Upper lobe of left lung (tissue), 6 donors: Measurements from ENCODE around the gene RTEL1. TPM values are rescaled to one million over a fixed set of nuclear protein-coding genes. Genes with fewer than 3 reads are reported as not detected.
"Not testable (repeated sequence)": the region's sequence is repeated elsewhere in the genome, so short reads cannot be mapped to it uniquely, and the experiment has no call there.

Experiments used
- ATAC-seq, 2 donors: fragments of 200-7000 bp; cut with Tn5 transposase; one replicate each; pipeline ENCODE4 v1.9.1; 2022; ENCODE audit warnings: mild to moderate bottlenecking in 2 of 2, moderate library complexity in 2 of 2; ENCODE audit not compliant: low FRiP score in 2 of 2
- DNase-seq, 2 donors: peaks; one replicate each; pipeline ENCODE4 v3.0.0-alpha.2; 2019 to 2020
- H3K27ac ChIP-seq, 4 donors: fragments of 200-600 bp; sonication (generic); one replicate each; pipeline ENCODE4 v1.5.1; 2016 to 2019
- H3K27me3 ChIP-seq, 4 donors: fragments of 200-600 bp; sonication (generic); one replicate each; pipeline ENCODE4 v1.5.1; 2017 to 2019
- H3K36me3 ChIP-seq, 4 donors: fragments of 200-600 bp; sonication (generic); one replicate each; pipeline ENCODE4 v1.5.1; 2016 to 2019
- H3K4me1 ChIP-seq, 4 donors: fragments of 200-600 bp; sonication (generic); one replicate each; pipeline ENCODE4 v1.5.1; 2018 to 2019
- H3K4me3 ChIP-seq, 4 donors: fragments of 200-600 bp; sonication (generic); one replicate each; pipeline ENCODE4 v1.5.1; 2017 to 2019; ENCODE audit warnings: mild to moderate bottlenecking in 2 of 4, moderate library complexity in 1 of 4
- H3K9me3 ChIP-seq, 4 donors: fragments of 200-600 bp; sonication (generic); one replicate each; pipeline ENCODE4 v1.5.1; 2018 to 2019
- CTCF ChIP-seq, 6 experiments: fragments of 450-650 bp in 4 of 6; fragments of 200-600 bp in 2 of 6; sonication (generic) in 2 of 6; IDR thresholded peaks; one replicate each; pipeline ENCODE4 v1.5.1; 2016 to 2019; ENCODE audit warnings: antibody characterized with exemption in 6 of 6
- EP300 ChIP-seq, 4 donors: sonication (generic); formaldehyde crosslinking; IDR thresholded peaks; one replicate each; pipeline ENCODE4 v1.5.1; 2017; ENCODE audit warnings: antibody characterized with exemption in 4 of 4, control low read depth in 2 of 4
- POLR2A ChIP-seq, 4 donors: fragments of 450-650 bp; IDR thresholded peaks; one replicate each; pipeline ENCODE4 v1.5.1; 2016 to 2017; ENCODE audit warnings: antibody characterized with exemption in 4 of 4, mild to moderate bottlenecking in 2 of 4
- POLR2AphosphoS5 ChIP-seq, 2 donors: sonication (generic); formaldehyde crosslinking; IDR thresholded peaks; one replicate each; pipeline ENCODE4 v1.5.1; 2017; ENCODE audit warnings: antibody characterized with exemption in 2 of 2
- WGBS, 2 donors: methylation state at CpG; one replicate each; pipeline ENCODE4 v1.1.5; 2017 to 2018; 5-methylcytosine and 5-hydroxymethylcytosine counted together
- total RNA-seq, 6 donors: library from RNA; depleted of rRNA in 4 of 6; stranded (reverse); fragments of >200 nt in 4 of 6; gene quantifications; one replicate each; pipeline versions ENCODE4 v1.1.0 to v1.2.1, GENCODE V29; 2016 to 2021
- donor health status: DM: no; HTN: no; CAD: no; lungs with moderate emphysema.
- donor health status: DM: no; HTN: yes; CAD: no; lungs with severe emphysema.

The RTEL1 gene
- total RNA-seq, 6 donors from 2014 or later, result 8.6 to 73.3 (median 32.5) TPM

GRCh38 chr20:63635431-63636141, 22.5 kb upstream of the RTEL1 start:
- H3K27ac ChIP-seq, result peak overlapping the region; percentile 51 to 80 (median 70)
- H3K36me3 ChIP-seq, result no peaks in the 10 kb centered on the region
- H3K9me3 ChIP-seq, result no peaks in the 10 kb centered on the region
- WGBS, 2 donors, result 74 to 78% methylated on average over 13 to 15 of the region's 15 CpGs
- ATAC-seq (peak in 1 of 2 donors; percentile 44), DNase-seq (peak; percentile 32 to 77)
- H3K27me3 ChIP-seq, result no peaks in the 10 kb centered on the region
- no peak overlapping the region for H3K4me3 ChIP-seq
- H3K4me1 ChIP-seq, result peaks cover 25 to 63% (median 33%) of the 10 kb centered on the region in 4 donors
- TF ChIP-seq CTCF (IDR thresholded peaks at IDR 0.05) (no peak), POLR2A (IDR thresholded peaks at IDR 0.05) (no peak), POLR2AphosphoS5 (IDR thresholded peaks at IDR 0.05) (no peak)

GRCh38 chr20:63636752-63637628, 21.1 kb upstream of the RTEL1 start:
- Histone ChIP-seq H3K9me3 (no peaks in the 10 kb centered on the region), H3K27ac (peak overlapping the region; percentile 2 to 80 (median 36)), H3K4me1 (peaks cover 17 to 55% (median 31%) of the 10 kb centered on the region in 4 donors), H3K27me3 (no peaks in the 10 kb centered on the region), H3K36me3 (no peaks in the 10 kb centered on the region), H3K4me3 (no peak overlapping the region)
- 78 to 81% methylated on average over 15 to 19 of the region's 19 CpGs for WGBS, 2 donors
- DNase-seq, result no peak
- TF ChIP-seq POLR2AphosphoS5 (IDR thresholded peaks at IDR 0.05), result no peak
- TF ChIP-seq POLR2A (IDR thresholded peaks at IDR 0.05), result no peak
- no peak for TF ChIP-seq EP300 (IDR thresholded peaks at IDR 0.05)
- TF ChIP-seq CTCF (IDR thresholded peaks at IDR 0.05), result no peak
- ATAC-seq, result no peak

- Histone ChIP-seq H3K36me3 (no peaks in the 10 kb centered on the region), H3K4me3 (peak overlapping the region in 2 of 4 donors; percentile 77 to 79), H3K4me1 (peaks cover 20 to 53% (median 37%) of the 10 kb centered on the region in 4 donors), H3K27ac (peak overlapping the region; percentile 64 to 96 (median 91)), H3K27me3 (no peaks in the 10 kb centered on the region), H3K9me3 (no peaks in the 10 kb centered on the region)
- TF ChIP-seq CTCF (IDR thresholded peaks at IDR 0.05) (no peak), POLR2A (IDR thresholded peaks at IDR 0.05) (peak in 1 of 4 donors; percentile 57), EP300 (IDR thresholded peaks at IDR 0.05) (peak in 2 of 4 donors; percentile 29 to 56), POLR2AphosphoS5 (IDR thresholded peaks at IDR 0.05) (peak in 1 of 2 donors; percentile 77)
- ATAC-seq, result peak in 1 of 2 donors; percentile 30
- peak in 1 of 2 donors; percentile 68 for DNase-seq
- WGBS, 2 donors, result 49 to 52% methylated on average over 10 to 15 of the region's 15 CpGs
Measured at GRCh38 chr20:63639093-63639975, 18.8 kb upstream of the RTEL1 start.

GRCh38 chr20:63640086-63640485, 18.0 kb upstream of the RTEL1 start:
- H3K4me1 ChIP-seq, result peaks cover 20 to 46% (median 35%) of the 10 kb centered on the region in 4 donors
- DNase-seq (no peak), ATAC-seq (no peak)
- no peaks in the 10 kb centered on the region for H3K9me3 ChIP-seq
- no peaks in the 10 kb centered on the region for H3K36me3 ChIP-seq
- H3K27me3 ChIP-seq, result no peaks in the 10 kb centered on the region
- WGBS, 2 donors, result 61 to 80% methylated on average over 2 to 8 of the region's 8 CpGs
- peak overlapping the region in 3 of 4 donors; percentile 77 to 90 (median 79) for H3K4me3 ChIP-seq
- TF ChIP-seq CTCF (IDR thresholded peaks at IDR 0.05), result no peak
- no peak for TF ChIP-seq EP300 (IDR thresholded peaks at IDR 0.05)
- no peak for TF ChIP-seq POLR2AphosphoS5 (IDR thresholded peaks at IDR 0.05)
- TF ChIP-seq POLR2A (IDR thresholded peaks at IDR 0.05), result no peak
- H3K27ac ChIP-seq, result peak overlapping the region; percentile 64 to 96 (median 91)

- H3K9me3 ChIP-seq, H3K27me3 ChIP-seq, H3K36me3 ChIP-seq, DNase-seq, ATAC-seq: not testable (repeated sequence)
- peak overlapping the region; percentile 64 to 96 (median 91) for H3K27ac ChIP-seq
- WGBS, 2 donors, result 49 to 80% methylated on average over 3 to 6 of the region's 17 CpGs
- H3K4me1 ChIP-seq, result peaks cover 20 to 40% (median 33%) of the 10 kb centered on the region in 4 donors
- H3K4me3 ChIP-seq, result peak overlapping the region; percentile 2 to 90 (median 78)
Measured at GRCh38 chr20:63640686-63641085, 17.4 kb upstream of the RTEL1 start.
